HepG2 (cell line): Measurements from ENCODE around the gene SAP25. TPM values are rescaled to one million over a fixed set of nuclear protein-coding genes. Genes with fewer than 3 reads are reported as not detected.

Experiments used
- ATAC-seq: fragments of 200-7000 bp; cut with Tn5 transposase; 3 replicates; pipeline ENCODE4 v1.9.1; 2020; ENCODE audit warnings: mild to moderate bottlenecking, moderate library complexity
- BruUV-seq: library from RNA; stranded (reverse); fragments of 400-500 nt; replicated peaks from 2 replicates; lab custom pipeline; 2021; lab: Mats Ljungman, UMichigan
- CTCF ChIA-PET: fragments of 300-600 bp; formaldehyde crosslinking; extraction: SDS; loops from one replicate; lab custom pipeline; 2021; ENCODE audit warnings: low total read pairs, inconsistent platforms, low intra/inter-chr PET ratio; lab: Yijun Ruan, JAX
- POLR2A ChIA-PET: fragments of 350-600 bp; sonication (Branson Sonifier 250); formaldehyde crosslinking; loops from one replicate; lab custom pipeline; 2020; ENCODE audit warnings: antibody characterized with exemption, inconsistent platforms; lab: Yijun Ruan, JAX
- DNase-seq: peaks from one replicate; pipeline ENCODE4 v3.0.0-alpha.2; 2015; ENCODE audit warnings: low spot score
- FAIRE-seq: peaks from 3 replicates; lab custom pipeline; 2011; peaks lifted over from hg19 to GRCh38; lab: Jason Lieb, UNC
- H2AFZ ChIP-seq: one replicate; pipeline ENCODE4 v1.6.1; 2011; ENCODE audit warnings: low read length, inconsistent platforms
- H3K27ac ChIP-seq: fragments of 300-600 bp; 3 replicates; pipeline ENCODE4 v1.8.0; 2011; ENCODE audit warnings: mixed run types, mild to moderate bottlenecking, mixed read lengths, low read length, inconsistent platforms; ENCODE audit not compliant: insufficient read depth; ENCODE audit errors: extremely low read length
- H3K27me3 ChIP-seq, 2 experiments: fragments of 200-600 bp in 1 of 2; 2 replicates in 1 of 2; 3 replicates in 1 of 2; pipeline versions ENCODE4 v1.6.0 to v1.8.0; 2011; ENCODE audit warnings: low read length in 2 of 2, mild to moderate bottlenecking in 2 of 2, moderate library complexity in 2 of 2, inconsistent platforms in 1 of 2; ENCODE audit not compliant: insufficient read depth in 2 of 2, control insufficient read depth in 1 of 2
- H3K36me3 ChIP-seq, 2 experiments: fragments of 200-600 bp in 1 of 2; replicated peaks in 1 of 2; 2 replicates in 1 of 2; 3 replicates in 1 of 2; pipeline versions ENCODE4 v1.5.1 to v1.8.0; 2011; ENCODE audit warnings: low read length in 2 of 2, inconsistent platforms in 1 of 2; ENCODE audit not compliant: insufficient read depth in 2 of 2, control insufficient read depth in 1 of 2
- H3K4me1 ChIP-seq: 2 replicates; pipeline ENCODE4 v1.5.1; 2012; ENCODE audit warnings: low read length, inconsistent platforms; ENCODE audit not compliant: insufficient read depth
- H3K4me2 ChIP-seq: 2 replicates; pipeline ENCODE4 v1.6.0; 2011; ENCODE audit warnings: low read depth, low read length, inconsistent platforms
- H3K4me3 ChIP-seq, 3 experiments: fragments of 200-600 bp in 1 of 3; sonication (generic), shearing (Covaris generic) in 1 of 3; replicated peaks in 1 of 3; 2 replicates each; pipeline ENCODE4 v1.5.1; 2011 to 2016; ENCODE audit warnings: low read length in 3 of 3, inconsistent platforms in 2 of 3, low read depth in 2 of 3, mild to moderate bottlenecking in 2 of 3, control low read depth in 1 of 3, mixed read lengths in 1 of 3; ENCODE audit not compliant: insufficient read depth in 1 of 3
- H3K79me2 ChIP-seq: one replicate; pipeline ENCODE4 v1.6.1; 2011; ENCODE audit warnings: low read length, inconsistent platforms; ENCODE audit not compliant: insufficient read depth
- H3K9ac ChIP-seq: 2 replicates; pipeline ENCODE4 v1.6.0; 2011; ENCODE audit warnings: mild to moderate bottlenecking, low read depth, low read length, inconsistent platforms; ENCODE audit not compliant: insufficient read depth
- H3K9me3 ChIP-seq: 2 replicates; pipeline ENCODE4 v1.5.1; 2012; ENCODE audit warnings: mild to moderate bottlenecking, low read length
- H4K20me1 ChIP-seq: 2 replicates; pipeline ENCODE4 v1.6.0; 2011; ENCODE audit warnings: inconsistent platforms, mild to moderate bottlenecking, low read length, moderate library complexity; ENCODE audit not compliant: insufficient read depth
- ATAD3A ChIP-seq: sonication (generic); formaldehyde crosslinking; IDR thresholded peaks from 2 replicates; pipeline ENCODE4 v1.4.0; 2020; ENCODE audit warnings: missing genetic modification reagents
- FOXM1 ChIP-seq: sonication (generic); formaldehyde crosslinking; IDR thresholded peaks from 2 replicates; pipeline ENCODE4 v1.5.0; 2020; ENCODE audit warnings: missing genetic modification reagents
- JUN ChIP-seq: sonication (generic); formaldehyde crosslinking; IDR thresholded peaks from 2 replicates; pipeline ENCODE4 v1.4.0; 2020; ENCODE audit warnings: mild to moderate bottlenecking, missing genetic modification reagents
- KLF16 ChIP-seq, 2 experiments: sonication (generic) in 1 of 2; formaldehyde crosslinking in 1 of 2; IDR thresholded peaks; 2 replicates each; pipeline versions ENCODE4 v1.6.1 to v1.8.0; 2016 to 2023; ENCODE audit warnings: missing genetic modification reagents in 2 of 2, missing compliant biosample characterization in 1 of 2
- REPIN1 ChIP-seq: sonication (generic); formaldehyde crosslinking; IDR thresholded peaks from 2 replicates; pipeline ENCODE4 v1.8.0; 2022; ENCODE audit warnings: missing genetic modification reagents, low read depth, mild to moderate bottlenecking, borderline replicate concordance
- SOX13 ChIP-seq, 3 experiments: fragments of 450-650 bp in 1 of 3; sonication (generic) in 1 of 3; formaldehyde crosslinking in 1 of 3; IDR thresholded peaks in 2 of 3; conservative IDR thresholded peaks in 1 of 3; 2 replicates each; pipeline versions ENCODE4 v1.5.0 to v1.6.1; 2016 to 2020; ENCODE audit warnings: antibody characterized with exemption in 1 of 3, mild to moderate bottlenecking in 1 of 3, missing compliant biosample characterization in 1 of 3, missing genetic modification reagents in 1 of 3, moderate library complexity in 1 of 3
- SRY ChIP-seq: sonication (generic); formaldehyde crosslinking; IDR thresholded peaks from 2 replicates; pipeline ENCODE4 v1.8.0; 2022; ENCODE audit warnings: mild to moderate bottlenecking, missing genetic modification reagents
- TCF7L2 ChIP-seq: IDR thresholded peaks from 2 replicates; pipeline ENCODE4 v1.6.1; 2011; ENCODE audit warnings: mild to moderate bottlenecking, low read depth, low read length, moderate library complexity
- ZNF256 ChIP-seq: sonication (generic); formaldehyde crosslinking; conservative IDR thresholded peaks from 2 replicates; pipeline ENCODE4 v1.4.0; 2020; ENCODE audit warnings: missing genetic modification reagents
- ZNF672 ChIP-seq: sonication (generic); formaldehyde crosslinking; IDR thresholded peaks from 2 replicates; pipeline ENCODE4 v1.8.1; 2022; ENCODE audit warnings: missing genetic modification reagents
- WGBS: methylation state at CpG from one replicate; pipeline ENCODE4 v1.1.6; 2017; ENCODE audit warnings: low lambda C conversion rate; 5-methylcytosine and 5-hydroxymethylcytosine counted together
- in situ Hi-C: cut with HindIII; loops from 2 replicates; pipeline ENCODE4 v1.10.0; 2017; ENCODE audit warnings: low pct_unique_long_range_greater_than_20kb; ENCODE audit not compliant: extremely low pct_ligation_motif_present
- intact Hi-C: fragments of 100-400 bp; cut with micrococcal nuclease; formaldehyde crosslinking; loops from one replicate; pipeline ENCODE4 v1.10.0; 2022; ENCODE audit not compliant: unreplicated experiment
- polyA plus RNA-seq, 8 experiments: library from polyadenylated mRNA; depleted of rRNA in 3 of 8; stranded (reverse) in 7 of 8; unstranded in 1 of 8; fragments of >200 nt; fragmentation: Illumina TruSeq in 4 of 8; extraction: Trizol in 4 of 8; gene quantifications; 2 replicates each; pipeline versions ENCODE4 v1.2.1 to v1.2.3, GENCODE V29; 2011 to 2016; ENCODE audit warnings: low read depth in 4 of 8, missing spikeins in 1 of 8, mixed read lengths in 1 of 8; ENCODE audit not compliant: insufficient read depth in 1 of 8
- total RNA-seq, 5 experiments: library from RNA; depleted of rRNA; stranded (reverse); fragments of >200 nt; fragmentation: Illumina TruSeq; extraction: Trizol; gene quantifications; 2 replicates each; pipeline ENCODE4 v1.2.3, GENCODE V29; 2016; ENCODE audit warnings: low read depth in 1 of 5
- TF ChIP-seq, protein P1 (sequence below): sonication (generic); formaldehyde crosslinking; conservative IDR thresholded peaks from 2 replicates; pipeline ENCODE4 v1.5.0; 2020; ENCODE audit warnings: missing genetic modification reagents
- TF ChIP-seq, protein P2 (sequence below): IDR thresholded peaks from 2 replicates; pipeline ENCODE4 v1.6.1; 2016
- TF ChIP-seq, protein P3 (sequence below): sonication (generic); formaldehyde crosslinking; IDR thresholded peaks from 2 replicates; pipeline ENCODE4 v1.4.0; 2020; ENCODE audit warnings: missing genetic modification reagents
- TF ChIP-seq, protein P4 (sequence below): IDR thresholded peaks from 2 replicates; pipeline ENCODE4 v1.4.0; 2020; ENCODE audit warnings: mild to moderate bottlenecking, missing genetic modification reagents

The SAP25 gene
- total and polyA plus RNA-seq, 2 of the 13 experiments (the other 11 are each of a cell fraction or from before 2014, with no cell fraction given) = 0.15 to 0.20 TPM

DNA sequence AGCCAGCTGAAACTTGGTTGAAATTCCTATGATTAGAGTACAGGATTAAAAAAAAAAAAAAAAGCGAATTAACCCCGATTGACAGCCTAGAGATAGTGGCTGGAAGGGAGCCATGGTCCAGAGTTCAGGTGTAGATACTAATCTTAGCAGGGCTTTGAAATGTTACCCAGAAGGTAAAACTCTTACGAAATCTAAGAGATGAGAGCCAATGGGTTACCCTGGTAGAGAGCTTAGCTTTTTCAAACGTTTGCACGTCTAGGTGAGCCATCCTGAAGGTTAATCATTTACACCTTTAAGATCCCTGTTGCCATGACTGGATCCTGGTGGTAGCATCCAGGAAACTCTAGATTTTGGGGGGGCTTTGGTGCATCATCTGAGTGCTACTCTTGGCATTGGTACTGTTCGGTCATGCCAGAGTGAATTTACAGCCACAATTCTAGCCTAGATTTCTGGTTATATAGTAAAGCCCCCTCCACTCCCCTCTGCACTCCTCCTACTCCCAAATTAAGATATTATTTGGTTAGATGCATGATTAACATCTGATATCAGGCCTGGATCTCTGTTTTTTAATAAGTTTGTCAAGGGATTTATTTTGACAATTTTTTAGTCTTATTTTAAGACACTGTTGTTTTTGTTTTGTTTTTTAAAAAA, 33.5 kb downstream of the SAP25 start (continued):
- TF ChIP-seq, protein P1, sequence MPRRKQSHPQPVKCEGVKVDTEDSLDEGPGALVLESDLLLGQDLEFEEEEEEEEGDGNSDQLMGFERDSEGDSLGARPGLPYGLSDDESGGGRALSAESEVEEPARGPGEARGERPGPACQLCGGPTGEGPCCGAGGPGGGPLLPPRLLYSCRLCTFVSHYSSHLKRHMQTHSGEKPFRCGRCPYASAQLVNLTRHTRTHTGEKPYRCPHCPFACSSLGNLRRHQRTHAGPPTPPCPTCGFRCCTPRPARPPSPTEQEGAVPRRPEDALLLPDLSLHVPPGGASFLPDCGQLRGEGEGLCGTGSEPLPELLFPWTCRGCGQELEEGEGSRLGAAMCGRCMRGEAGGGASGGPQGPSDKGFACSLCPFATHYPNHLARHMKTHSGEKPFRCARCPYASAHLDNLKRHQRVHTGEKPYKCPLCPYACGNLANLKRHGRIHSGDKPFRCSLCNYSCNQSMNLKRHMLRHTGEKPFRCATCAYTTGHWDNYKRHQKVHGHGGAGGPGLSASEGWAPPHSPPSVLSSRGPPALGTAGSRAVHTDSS = no peak
- no peak for TF ChIP-seq JUN (CRISPR knock-in tag)
- TF ChIP-seq, all 625 proteins: peak for 136

DNA sequence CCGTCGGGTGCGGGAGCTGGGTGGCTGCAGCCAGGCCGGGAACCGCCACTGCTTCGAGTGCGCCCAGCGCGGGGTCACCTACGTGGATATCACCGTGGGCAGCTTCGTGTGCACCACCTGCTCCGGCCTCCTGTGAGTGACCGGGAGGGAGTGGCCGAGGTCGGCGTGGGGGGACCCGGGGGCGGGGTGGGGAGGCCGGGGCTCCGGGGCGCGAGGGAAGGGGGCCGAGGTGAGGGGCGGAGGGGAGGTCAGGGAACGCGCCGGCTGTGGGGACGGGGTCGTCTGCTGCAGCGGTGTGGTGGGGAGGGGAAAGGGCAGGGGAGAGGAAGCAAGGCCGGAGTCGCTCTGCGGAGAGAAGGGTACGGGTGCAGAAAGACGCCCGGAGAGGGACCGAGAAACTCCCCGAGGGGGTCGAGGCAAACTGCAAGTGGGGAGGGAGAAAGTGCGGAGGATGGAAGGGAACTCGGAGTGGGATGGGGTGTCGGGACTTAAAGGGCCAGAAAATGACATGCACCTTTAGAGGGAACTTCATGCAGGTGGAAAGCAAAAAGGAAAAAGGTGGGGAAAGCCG, 34.2 kb downstream of the SAP25 start:
- in situ Hi-C loops = no loop called here
- DNase-seq = no peak
- TF ChIP-seq TCF7L2 (no peak), SRY (CRISPR knock-in tag) (no peak), REPIN1 (no peak), SOX13 (IDR thresholded peaks at IDR 0.05) (no peak), SOX13 (CRISPR knock-in tag; conservative IDR thresholded peaks at IDR 0.05 in 1 of 2, IDR thresholded peaks at IDR 0.05 in 1 of 2) (no peak), KLF16 (CRISPR knock-in tag; IDR thresholded peaks at IDR 0.05) (no peak), FOXM1 (CRISPR knock-in tag) (no peak), ZNF672 (CRISPR knock-in tag) (no peak), ATAD3A (CRISPR knock-in tag) (no peak), ZNF256 (CRISPR knock-in tag) (no peak)
- TF ChIP-seq, protein P2, sequence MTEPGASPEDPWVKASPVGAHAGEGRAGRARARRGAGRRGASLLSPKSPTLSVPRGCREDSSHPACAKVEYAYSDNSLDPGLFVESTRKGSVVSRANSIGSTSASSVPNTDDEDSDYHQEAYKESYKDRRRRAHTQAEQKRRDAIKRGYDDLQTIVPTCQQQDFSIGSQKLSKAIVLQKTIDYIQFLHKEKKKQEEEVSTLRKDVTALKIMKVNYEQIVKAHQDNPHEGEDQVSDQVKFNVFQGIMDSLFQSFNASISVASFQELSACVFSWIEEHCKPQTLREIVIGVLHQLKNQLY = no peak
- TF ChIP-seq, protein P3, sequence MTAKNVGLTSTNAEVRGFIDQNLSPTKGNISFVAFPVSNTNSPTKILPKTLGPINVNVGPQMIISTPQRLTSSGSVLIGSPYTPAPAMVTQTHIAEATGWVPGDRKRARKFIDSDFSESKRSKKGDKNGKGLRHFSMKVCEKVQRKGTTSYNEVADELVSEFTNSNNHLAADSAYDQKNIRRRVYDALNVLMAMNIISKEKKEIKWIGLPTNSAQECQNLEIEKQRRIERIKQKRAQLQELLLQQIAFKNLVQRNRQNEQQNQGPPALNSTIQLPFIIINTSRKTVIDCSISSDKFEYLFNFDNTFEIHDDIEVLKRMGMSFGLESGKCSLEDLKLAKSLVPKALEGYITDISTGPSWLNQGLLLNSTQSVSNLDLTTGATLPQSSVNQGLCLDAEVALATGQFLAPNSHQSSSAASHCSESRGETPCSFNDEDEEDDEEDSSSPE (CRISPR knock-in tag) = no peak
- TF ChIP-seq, protein P4, sequence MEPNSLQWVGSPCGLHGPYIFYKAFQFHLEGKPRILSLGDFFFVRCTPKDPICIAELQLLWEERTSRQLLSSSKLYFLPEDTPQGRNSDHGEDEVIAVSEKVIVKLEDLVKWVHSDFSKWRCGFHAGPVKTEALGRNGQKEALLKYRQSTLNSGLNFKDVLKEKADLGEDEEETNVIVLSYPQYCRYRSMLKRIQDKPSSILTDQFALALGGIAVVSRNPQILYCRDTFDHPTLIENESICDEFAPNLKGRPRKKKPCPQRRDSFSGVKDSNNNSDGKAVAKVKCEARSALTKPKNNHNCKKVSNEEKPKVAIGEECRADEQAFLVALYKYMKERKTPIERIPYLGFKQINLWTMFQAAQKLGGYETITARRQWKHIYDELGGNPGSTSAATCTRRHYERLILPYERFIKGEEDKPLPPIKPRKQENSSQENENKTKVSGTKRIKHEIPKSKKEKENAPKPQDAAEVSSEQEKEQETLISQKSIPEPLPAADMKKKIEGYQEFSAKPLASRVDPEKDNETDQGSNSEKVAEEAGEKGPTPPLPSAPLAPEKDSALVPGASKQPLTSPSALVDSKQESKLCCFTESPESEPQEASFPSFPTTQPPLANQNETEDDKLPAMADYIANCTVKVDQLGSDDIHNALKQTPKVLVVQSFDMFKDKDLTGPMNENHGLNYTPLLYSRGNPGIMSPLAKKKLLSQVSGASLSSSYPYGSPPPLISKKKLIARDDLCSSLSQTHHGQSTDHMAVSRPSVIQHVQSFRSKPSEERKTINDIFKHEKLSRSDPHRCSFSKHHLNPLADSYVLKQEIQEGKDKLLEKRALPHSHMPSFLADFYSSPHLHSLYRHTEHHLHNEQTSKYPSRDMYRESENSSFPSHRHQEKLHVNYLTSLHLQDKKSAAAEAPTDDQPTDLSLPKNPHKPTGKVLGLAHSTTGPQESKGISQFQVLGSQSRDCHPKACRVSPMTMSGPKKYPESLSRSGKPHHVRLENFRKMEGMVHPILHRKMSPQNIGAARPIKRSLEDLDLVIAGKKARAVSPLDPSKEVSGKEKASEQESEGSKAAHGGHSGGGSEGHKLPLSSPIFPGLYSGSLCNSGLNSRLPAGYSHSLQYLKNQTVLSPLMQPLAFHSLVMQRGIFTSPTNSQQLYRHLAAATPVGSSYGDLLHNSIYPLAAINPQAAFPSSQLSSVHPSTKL (CRISPR knock-in tag) = no peak

More for the DNA sequence above, 34.2 kb downstream of the SAP25 start:
- no peak for FAIRE-seq
- Histone ChIP-seq H4K20me1 (no peaks in the 10 kb centered on the region), H3K9me3 (no peaks in the 10 kb centered on the region), H3K36me3 (no peaks in the 10 kb centered on the region; a peak in 2 of 5 replicates), H3K4me1 (peaks cover 55% of the 10 kb centered on the region), H3K4me2 (peak overlapping the region; percentile 86), H2AFZ (no peak overlapping the region), H3K27me3 (no peaks in the 10 kb centered on the region; a peak in 1 of 5 replicates), H3K4me3 (peak overlapping the region; percentile 93 to 98 (median 96)), H3K79me2 (peaks cover 46% of the 10 kb centered on the region), H3K27ac (peak overlapping the region; percentile 96), H3K9ac (peak overlapping the region; percentile 94)
- CTCF ChIA-PET = no interaction called here
- intact Hi-C loops = loop anchor here (2.0 kb wide), 2 partner anchors 19 to 37 kb away; no protein-coding TSS in a partner anchor
- POLR2A ChIA-PET = interaction anchor here (0.6 to 2.4 kb wide), 14 partner anchors 9 to 350 kb away, joined by 3 to 19 read pairs (median 6); partner anchors contain the start of genes FBXO24, LRCH4, MEPCE and TSC22D4
- 2% methylated on average over 41 of the region's 44 CpGs for WGBS
- no peak; the same call in 2 of the 3 replicates for ATAC-seq
- BruUV-seq = no TSS peak
